Activated CD8-positive, alpha-beta memory T cell treated with anti-CD3 and anti-CD28 coated beads for 36 hours (primary cell): ENCODE measurements around the gene SLC27A4. TPM values are rescaled to one million over a fixed set of nuclear protein-coding genes. Genes with fewer than 3 reads are reported as not detected.

ENCODE experiments used
- CTCF ChIA-PET: fragments of 350-600 bp; sonication (Branson Sonifier 250); formaldehyde crosslinking; loops from one replicate; lab custom pipeline; 2021; ENCODE audit warnings: antibody characterized with exemption; lab: Charles Lee
- POLR2A ChIA-PET: fragments of 350-600 bp; sonication (Branson Sonifier 250); formaldehyde crosslinking; loops from one replicate; lab custom pipeline; 2021; ENCODE audit warnings: antibody characterized with exemption; lab: Charles Lee
- total RNA-seq, 2 experiments: library from RNA; stranded (reverse); gene quantifications; one replicate each; pipeline ENCODE4 v1.2.3, GENCODE V29; 2021

Gene SLC27A4
- total RNA-seq, 2 experiments from 2014 or later: 37.5 to 39.8 TPM

- CTCF ChIA-PET: interaction anchor here (2.1 to 2.6 kb wide), 2 partner anchors 8 to 13 kb away, joined by 6 to 7 read pairs; no protein-coding TSS in a partner anchor
- POLR2A ChIA-PET: no interaction called here
These were observed 9.4 kb downstream of the SLC27A4 start for GRCh38 chr9:128349772-128350171.

GRCh38 chr9:128355451-128355850, 15.1 kb downstream of the SLC27A4 start:
- ChIA-PET CTCF (no interaction called here), POLR2A (no interaction called here)

GRCh38 chr9:128358090-128358489, 17.8 kb downstream of the SLC27A4 start:
- CTCF ChIA-PET: interaction anchor here (1.1 to 1.6 kb wide), 2 partner anchors 11 to 103 kb away, joined by 3 read pairs; no protein-coding TSS in a partner anchor
- POLR2A ChIA-PET: no interaction called here

GRCh38 chr9:128358861-128359260, 18.5 kb downstream of the SLC27A4 start:
- POLR2A ChIA-PET: interaction anchor here (0.9 kb wide), 1 partner anchor 17 kb away, joined by 3 read pairs; no protein-coding TSS in a partner anchor
- CTCF ChIA-PET: interaction anchor here (0.6 kb wide), 1 partner anchor 78 kb away, joined by 3 read pairs; no protein-coding TSS in a partner anchor

GRCh38 chr9:128360826-128361225, 20.5 kb downstream of the SLC27A4 start:
- ChIA-PET POLR2A (interaction anchor here (0.6 kb wide), 1 partner anchor 122 kb away, joined by 3 read pairs; no protein-coding TSS in a partner anchor), CTCF (interaction anchor here (1.3 to 2.5 kb wide), 4 partner anchors 11 to 65 kb away, joined by 3 to 24 read pairs (median 10); partner anchors contain the start of gene URM1)

- ChIA-PET CTCF (interaction anchor here (1.0 to 2.9 kb wide), 12 partner anchors 10 to 168 kb away, joined by 3 to 24 read pairs (median 6); partner anchors contain the start of genes CERCAM and URM1), POLR2A (interaction anchor here (0.6 to 1.9 kb wide), 2 partner anchors 10 to 121 kb away, joined by 3 to 11 read pairs; partner anchors contain the start of gene URM1)
These were observed 21.1 kb downstream of the SLC27A4 start for GRCh38 chr9:128361296-128361985.

- POLR2A ChIA-PET: interaction anchor here (1.9 kb wide), 1 partner anchor 9 kb away, joined by 11 read pairs; the partner anchor contains the start of gene URM1
These were observed 21.8 kb downstream of the SLC27A4 start for GRCh38 chr9:128361986-128362646.

GRCh38 chr9:128362774-128363173, 22.4 kb downstream of the SLC27A4 start:
- CTCF ChIA-PET: interaction anchor here (0.6 to 2.9 kb wide), 15 partner anchors 9 to 411 kb away, joined by 3 to 24 read pairs (median 5); partner anchors contain the start of genes CERCAM, ODF2 and URM1
- POLR2A ChIA-PET: interaction anchor here (1.9 kb wide), 1 partner anchor 8 kb away, joined by 11 read pairs; the partner anchor contains the start of gene URM1

More at GRCh38 chr9:128361986-128362646, 21.8 kb downstream of the SLC27A4 start:
- CTCF ChIA-PET: interaction anchor here (0.6 to 2.9 kb wide), 16 partner anchors 10 to 412 kb away, joined by 3 to 24 read pairs (median 4); partner anchors contain the start of genes CERCAM, ODF2 and URM1

GRCh38 chr9:128365525-128365924, 25.2 kb downstream of the SLC27A4 start:
- ChIA-PET CTCF (interaction anchor here (0.9 kb wide), 1 partner anchor 24 kb away, joined by 4 read pairs; no protein-coding TSS in a partner anchor), POLR2A (no interaction called here)

- ChIA-PET CTCF (interaction anchor here (0.9 to 1.7 kb wide), 3 partner anchors 12 to 69 kb away, joined by 3 to 7 read pairs (median 4); no protein-coding TSS in a partner anchor), POLR2A (interaction anchor here (0.6 kb wide), 1 partner anchor 11 kb away, joined by 3 read pairs; no protein-coding TSS in a partner anchor)
These were observed 28.8 kb downstream of the SLC27A4 start for GRCh38 chr9:128369024-128369706.

- POLR2A ChIA-PET: interaction anchor here (0.6 to 1.7 kb wide), 4 partner anchors 8 to 409 kb away, joined by 3 to 22 read pairs (median 7); no protein-coding TSS in a partner anchor
- CTCF ChIA-PET: interaction anchor here (1.7 to 4.7 kb wide), 3 partner anchors 8 to 50 kb away, joined by 7 to 24 read pairs (median 8); partner anchors contain the start of gene CERCAM
These were observed 30.0 kb downstream of the SLC27A4 start for GRCh38 chr9:128370367-128370751.

- CTCF ChIA-PET: interaction anchor here (0.6 to 4.7 kb wide), 8 partner anchors 9 to 312 kb away, joined by 3 to 24 read pairs (median 4); partner anchors contain the start of gene CERCAM
These were observed 30.7 kb downstream of the SLC27A4 start, which contains the start of gene URM1 for GRCh38 chr9:128370752-128371629. Gene URM1, plus strand, starts transcription at chr9:128371374. Its CDS starts 7 bp downstream, at chr9:128371381.

GRCh38 chr9:128371630-128372117, 31.3 kb downstream of the SLC27A4 start:
- CTCF ChIA-PET: interaction anchor here (0.6 to 4.7 kb wide), 7 partner anchors 10 to 258 kb away, joined by 3 to 24 read pairs (median 4); partner anchors contain the start of gene CERCAM
- POLR2A ChIA-PET: interaction anchor here (0.6 to 1.7 kb wide), 7 partner anchors 10 to 185 kb away, joined by 3 to 11 read pairs (median 6); partner anchors contain the start of genes CERCAM and ODF2

More at GRCh38 chr9:128370752-128371629, 30.7 kb downstream of the SLC27A4 start, which contains the start of gene URM1:
- POLR2A ChIA-PET: interaction anchor here (0.6 to 1.7 kb wide), 9 partner anchors 9 to 408 kb away, joined by 3 to 22 read pairs (median 4); partner anchors contain the start of genes CERCAM and ODF2

GRCh38 chr9:128372188-128372641, 31.9 kb downstream of the SLC27A4 start:
- CTCF ChIA-PET: interaction anchor here (0.6 to 4.7 kb wide), 3 partner anchors 10 to 48 kb away, joined by 3 to 24 read pairs (median 8); partner anchors contain the start of gene CERCAM
- POLR2A ChIA-PET: interaction anchor here (1.0 to 1.3 kb wide), 2 partner anchors 83 to 186 kb away, joined by 4 to 6 read pairs; partner anchors contain the start of gene ODF2

- POLR2A ChIA-PET: no interaction called here
- CTCF ChIA-PET: interaction anchor here (4.7 kb wide), 1 partner anchor 11 kb away, joined by 24 read pairs; no protein-coding TSS in a partner anchor
These were observed 32.5 kb downstream of the SLC27A4 start for GRCh38 chr9:128372784-128373183.

- CTCF ChIA-PET: interaction anchor here (4.7 kb wide), 1 partner anchor 12 kb away, joined by 24 read pairs; no protein-coding TSS in a partner anchor
- POLR2A ChIA-PET: no interaction called here
These were observed 33.9 kb downstream of the SLC27A4 start for GRCh38 chr9:128374221-128374675.
